SK-N-SH (cell line): ENCODE measurements around the gene OPA1. TPM values are rescaled to one million over a fixed set of nuclear protein-coding genes. Genes with fewer than 3 reads are reported as not detected.

Source experiments
- CTCF ChIA-PET: fragments of 300-600, 350-600 bp; formaldehyde crosslinking; extraction: SDS; loops from one replicate; lab custom pipeline; 2021; lab: Yijun Ruan, JAX
- POLR2A ChIA-PET: fragments of 350-600 bp; sonication (Branson Sonifier 250); formaldehyde crosslinking; extraction: SDS; loops from one replicate; lab custom pipeline; 2020; ENCODE audit warnings: antibody characterized with exemption, inconsistent platforms; lab: Yijun Ruan, JAX
- DNase-seq: peaks from one replicate; pipeline ENCODE4 v3.0.0; 2012
- H2AFZ ChIP-seq: fragments of 200-600 bp; sonication (generic); 2 replicates; pipeline ENCODE4 v1.8.1; 2016; ENCODE audit warnings: antibody characterized with exemption, mild to moderate bottlenecking, low read depth
- H3F3A ChIP-seq: fragments of 200-600 bp; sonication (generic); replicated peaks from 2 replicates; pipeline ENCODE3; 2016; ENCODE audit warnings: antibody characterized with exemption, mild to moderate bottlenecking; ENCODE audit not compliant: insufficient read depth
- H3K27ac ChIP-seq, 2 experiments: fragments of 200-500 bp in 1 of 2; fragments of 200-600 bp in 1 of 2; sonication (Bioruptor generic) in 1 of 2; sonication (generic), shearing (Covaris generic) in 1 of 2; 2 replicates each; pipeline versions ENCODE4 v1.5.1 to v1.6.1; 2014 to 2016; ENCODE audit warnings: low read depth in 2 of 2, inconsistent platforms in 1 of 2, low read length in 1 of 2, mild to moderate bottlenecking in 1 of 2, mixed read lengths in 1 of 2
- H3K27me3 ChIP-seq: fragments of 200-600 bp; sonication (generic), shearing (Covaris generic); 2 replicates; pipeline ENCODE4 v1.6.1; 2016; ENCODE audit warnings: mixed run types; ENCODE audit not compliant: insufficient read depth
- H3K36me3 ChIP-seq, 2 experiments: fragments of 200-500 bp in 1 of 2; fragments of 200-600 bp in 1 of 2; sonication (Bioruptor generic) in 1 of 2; sonication (generic) in 1 of 2; replicated peaks in 1 of 2; 2 replicates each; pipeline versions ENCODE3 to v1.5.1; 2014 to 2016; ENCODE audit warnings: low read length in 1 of 2, mild to moderate bottlenecking in 1 of 2; ENCODE audit not compliant: insufficient read depth in 2 of 2, control insufficient read depth in 1 of 2
- H3K4me1 ChIP-seq, 2 experiments: fragments of 200-500 bp in 1 of 2; fragments of 200-600 bp in 1 of 2; sonication (Bioruptor generic) in 1 of 2; sonication (generic), shearing (Covaris generic) in 1 of 2; 2 replicates each; pipeline versions ENCODE4 v1.5.1 to v1.6.1; 2014 to 2016; ENCODE audit warnings: low read depth in 1 of 2, low read length in 1 of 2, mixed run types in 1 of 2; ENCODE audit not compliant: insufficient read depth in 2 of 2, control insufficient read depth in 1 of 2
- H3K4me2 ChIP-seq: fragments of 200-600 bp; sonication (generic), shearing (Covaris generic); 2 replicates; pipeline ENCODE4 v1.6.1; 2017; ENCODE audit warnings: mixed run types
- H3K4me3 ChIP-seq, 2 experiments: fragments of 200-500 bp in 1 of 2; fragments of 200-600 bp in 1 of 2; sonication (Bioruptor generic) in 1 of 2; sonication (generic), shearing (Covaris generic) in 1 of 2; 2 replicates each; pipeline versions ENCODE4 v1.5.1 to v1.8.1; 2014 to 2016; ENCODE audit warnings: low read depth in 2 of 2, inconsistent platforms in 1 of 2, low read length in 1 of 2, mild to moderate bottlenecking in 1 of 2, mixed read lengths in 1 of 2, moderate library complexity in 1 of 2
- H3K79me2 ChIP-seq: fragments of 200-600 bp; sonication (generic); 2 replicates; pipeline ENCODE4 v1.8.1; 2017; ENCODE audit warnings: mild to moderate bottlenecking; ENCODE audit not compliant: insufficient read depth
- H3K9ac ChIP-seq: fragments of 200-600 bp; sonication (generic); 2 replicates; pipeline ENCODE4 v1.6.1; 2017; ENCODE audit warnings: mixed run types
- H3K9me2 ChIP-seq: fragments of 200-600 bp; sonication (generic); 2 replicates; pipeline ENCODE4 v1.6.1; 2017; ENCODE audit warnings: mixed run types
- H3K9me3 ChIP-seq: fragments of 200-600 bp; sonication (generic); 2 replicates; pipeline ENCODE4 v1.6.1; 2017; ENCODE audit warnings: mixed run types, mild to moderate bottlenecking, moderate library complexity
- H4K20me1 ChIP-seq: fragments of 200-600 bp; sonication (generic); 2 replicates; pipeline ENCODE4 v1.6.1; 2017; ENCODE audit warnings: mild to moderate bottlenecking, mixed run types; ENCODE audit not compliant: insufficient read depth
- CHD2 ChIP-seq: fragments of 150-350 bp; IDR thresholded peaks from 2 replicates; pipeline ENCODE4 v1.6.1; 2018; ENCODE audit warnings: low read length; ENCODE audit not compliant: partially characterized antibody
- EP300 ChIP-seq, 2 experiments: IDR thresholded peaks; 2 replicates each; pipeline versions ENCODE4 v1.4.0 to v1.6.1; 2012; ENCODE audit warnings: borderline replicate concordance in 1 of 2, low read depth in 1 of 2, low read length in 1 of 2
- IRF3 ChIP-seq: fragments of 150-350 bp; IDR thresholded peaks from 2 replicates; pipeline ENCODE4 v1.6.1; 2016; ENCODE audit warnings: mild to moderate bottlenecking, low read depth, low read length
- MAX ChIP-seq: IDR thresholded peaks from 2 replicates; pipeline ENCODE4 v1.4.0; 2012; ENCODE audit warnings: low read depth
- MEF2A ChIP-seq: IDR thresholded peaks from 2 replicates; pipeline ENCODE4 v1.4.0; 2012; ENCODE audit warnings: low read depth, borderline replicate concordance
- MXI1 ChIP-seq: IDR thresholded peaks from 2 replicates; pipeline ENCODE4 v1.6.1; 2012; ENCODE audit warnings: mild to moderate bottlenecking, low read depth, low read length, improper control_type of control experiment
- POLR2AphosphoS5 ChIP-seq: IDR thresholded peaks from 2 replicates; pipeline ENCODE4 v1.6.1; 2012; ENCODE audit warnings: low read depth, low read length
- REST ChIP-seq: IDR thresholded peaks from 2 replicates; pipeline ENCODE4 v1.6.1; 2012; ENCODE audit warnings: mild to moderate bottlenecking, low read depth, low read length, moderate library complexity
- SMC3 ChIP-seq: IDR thresholded peaks from 2 replicates; pipeline ENCODE4 v1.6.1; 2012; ENCODE audit warnings: low read depth, low read length, improper control_type of control experiment
- WGBS: methylation state at CpG from one replicate; pipeline ENCODE4 v1.1.6; 2017; ENCODE audit warnings: low lambda C conversion rate; 5-methylcytosine and 5-hydroxymethylcytosine counted together
- polyA plus RNA-seq, 3 experiments: library from polyadenylated mRNA; depleted of rRNA; stranded (reverse); fragments of >200 nt; gene quantifications; 2 replicates each; pipeline ENCODE4 v1.2.3, GENCODE V29; 2012

Gene OPA1
- polyA plus RNA-seq, 1 of the 3 experiments (the other 2 are of a cell fraction) = 11.4 TPM

GRCh38 chr3:193686665-193687483 lies 93.9 kb downstream of the OPA1 start:
- 90% methylated on average over 4 of the region's 4 CpGs for WGBS
- Histone ChIP-seq H3F3A (no peaks in the 10 kb centered on the region), H3K79me2 (no peaks in the 10 kb centered on the region), H3K27me3 (no peaks in the 10 kb centered on the region), H3K9me3 (no peaks in the 10 kb centered on the region), H3K9me2 (no peaks in the 10 kb centered on the region), H3K4me1 (no peaks in the 10 kb centered on the region), H3K4me2 (no peak overlapping the region), H3K27ac (no peak overlapping the region), H3K9ac (no peak overlapping the region), H2AFZ (no peak overlapping the region), H3K4me3 (no peak overlapping the region), H3K36me3 (peaks cover 18 to 21% of the 10 kb centered on the region in 2 experiments), H4K20me1 (no peaks in the 10 kb centered on the region)
- DNase-seq = no peak
- CTCF ChIA-PET = interaction anchor here (0.9 to 2.5 kb wide), 3 partner anchors 21 to 629 kb away, joined by 3 to 7 read pairs (median 4); no protein-coding TSS in a partner anchor
- TF ChIP-seq EP300 (IDR thresholded peaks at IDR 0.05; ENCODE audit: borderline replicate concordance in 1 of 2, low read depth in 1 of 2, low read length in 1 of 2) = no peak
- TF ChIP-seq MAX = no peak
- no peak for TF ChIP-seq SMC3
- no peak for TF ChIP-seq IRF3
- no peak for TF ChIP-seq MEF2A
- no peak for TF ChIP-seq POLR2AphosphoS5
- TF ChIP-seq MXI1 = no peak
- no peak for TF ChIP-seq REST
- no peak for TF ChIP-seq CHD2
- POLR2A ChIA-PET = no interaction called here
